Esophagus muscularis mucosa (tissue), 4 donors: ENCODE measurements around the gene ESR2. TPM values are rescaled to one million over a fixed set of nuclear protein-coding genes. Genes with fewer than 3 reads are reported as not detected.

Source experiments
- DNase-seq: peaks from one replicate; pipeline ENCODE4 v3.0.0-alpha.2; 2017; ENCODE audit errors: extremely low spot score
- H3K27ac ChIP-seq, 4 donors: fragments of 200-600 bp; sonication (generic); replicated peaks in 1 of 4; 1 replicate in 3 of 4; 2 replicates in 1 of 4; pipeline ENCODE4 v1.5.1; 2016 to 2019; ENCODE audit warnings: mild to moderate bottlenecking in 1 of 4
- H3K27me3 ChIP-seq, 4 donors: fragments of 200-600 bp; sonication (generic); one replicate each; pipeline versions ENCODE4 v1.5.1 to v1.6.0; 2016 to 2019
- H3K36me3 ChIP-seq, 4 donors: fragments of 200-600 bp; sonication (generic); one replicate each; pipeline ENCODE4 v1.5.1; 2016 to 2019
- H3K4me1 ChIP-seq, 4 donors: fragments of 200-600 bp; sonication (generic); one replicate each; pipeline ENCODE4 v1.5.1; 2016 to 2019
- H3K4me3 ChIP-seq, 4 donors: fragments of 200-600 bp; sonication (generic); 1 replicate in 2 of 4; 2 replicates in 2 of 4; pipeline ENCODE4 v1.5.1; 2016 to 2019; ENCODE audit warnings: mild to moderate bottlenecking in 4 of 4, moderate library complexity in 1 of 4
- H3K9me3 ChIP-seq, 4 donors: fragments of 200-600 bp; sonication (generic); 1 replicate in 3 of 4; 2 replicates in 1 of 4; pipeline ENCODE4 v1.5.1; 2016 to 2019
- CTCF ChIP-seq, 3 experiments: fragments of 200-600 bp in 2 of 3; fragments of 450-650 bp in 1 of 3; sonication (generic) in 2 of 3; IDR thresholded peaks; one replicate each; pipeline ENCODE4 v1.5.1; 2017 to 2019; ENCODE audit warnings: antibody characterized with exemption in 3 of 3, mild to moderate bottlenecking in 2 of 3, moderate library complexity in 1 of 3
- EP300 ChIP-seq: sonication (generic); formaldehyde crosslinking; IDR thresholded peaks from one replicate; pipeline ENCODE4 v1.6.1; 2017; ENCODE audit warnings: antibody characterized with exemption
- POLR2A ChIP-seq: fragments of 450-650 bp; IDR thresholded peaks from one replicate; pipeline ENCODE4 v1.6.1; 2017; ENCODE audit warnings: antibody characterized with exemption, moderate library complexity, mild to moderate bottlenecking, low read depth
- POLR2AphosphoS5 ChIP-seq, 2 donors: sonication (generic); formaldehyde crosslinking; IDR thresholded peaks; one replicate each; pipeline ENCODE4 v1.6.1; 2017; ENCODE audit warnings: antibody characterized with exemption in 2 of 2
- WGBS: methylation state at CpG from one replicate; pipeline ENCODE4 v1.1.5; 2018; 5-methylcytosine and 5-hydroxymethylcytosine counted together
- intact Hi-C: fragments of 100-400 bp; cut with DNase I; formaldehyde crosslinking; loops from one replicate; pipeline ENCODE4 v1.15.1; 2023
- total RNA-seq, 4 donors: library from RNA; depleted of rRNA; stranded (reverse); fragments of >200 nt; gene quantifications; one replicate each; pipeline versions ENCODE4 v1.1.0 to v1.2.1, GENCODE V29; 2016

The ESR2 gene
- total RNA-seq, 4 donors from 2014 or later, result 0.29 to 0.83 (median 0.42) TPM; not detected in 1

- no peak for TF ChIP-seq EP300
- TF ChIP-seq POLR2AphosphoS5 (IDR thresholded peaks at IDR 0.05), result no peak
- no peak for TF ChIP-seq CTCF (IDR thresholded peaks at IDR 0.05)
- TF ChIP-seq POLR2A, result no peak
- no peak overlapping the region for H3K4me3 ChIP-seq
- 58% methylated on average over 3 of the region's 3 CpGs for WGBS
- H3K4me1 ChIP-seq, result no peaks in the 10 kb centered on the region
- H3K27me3 ChIP-seq, result no peaks in the 10 kb centered on the region
- H3K27ac ChIP-seq, result no peak overlapping the region
- H3K36me3 ChIP-seq, result no peaks in the 10 kb centered on the region
- intact Hi-C loops, result no loop called here
- no peaks in the 10 kb centered on the region for H3K9me3 ChIP-seq
- no peak for DNase-seq
Measured at GRCh38 chr14:64253672-64254071, 40.5 kb downstream of the ESR2 start.

- no peak overlapping the region for H3K27ac ChIP-seq
- TF ChIP-seq EP300, result no peak
- no peak for TF ChIP-seq POLR2A
- TF ChIP-seq POLR2AphosphoS5 (IDR thresholded peaks at IDR 0.05), result no peak
- no peak for TF ChIP-seq CTCF (IDR thresholded peaks at IDR 0.05)
- DNase-seq, result no peak
- no peak overlapping the region for H3K4me3 ChIP-seq
- WGBS, result 60% methylated on average over 7 of the region's 7 CpGs
- H3K4me1 ChIP-seq, result peaks cover 0 to 2% (median 0%) of the 10 kb centered on the region in 4 donors
- H3K9me3 ChIP-seq, result no peaks in the 10 kb centered on the region
- H3K36me3 ChIP-seq, result no peaks in the 10 kb centered on the region
- intact Hi-C loops, result no loop called here
- no peaks in the 10 kb centered on the region for H3K27me3 ChIP-seq
Measured at GRCh38 chr14:64249363-64249762, 44.8 kb downstream of the ESR2 start.

DNA sequence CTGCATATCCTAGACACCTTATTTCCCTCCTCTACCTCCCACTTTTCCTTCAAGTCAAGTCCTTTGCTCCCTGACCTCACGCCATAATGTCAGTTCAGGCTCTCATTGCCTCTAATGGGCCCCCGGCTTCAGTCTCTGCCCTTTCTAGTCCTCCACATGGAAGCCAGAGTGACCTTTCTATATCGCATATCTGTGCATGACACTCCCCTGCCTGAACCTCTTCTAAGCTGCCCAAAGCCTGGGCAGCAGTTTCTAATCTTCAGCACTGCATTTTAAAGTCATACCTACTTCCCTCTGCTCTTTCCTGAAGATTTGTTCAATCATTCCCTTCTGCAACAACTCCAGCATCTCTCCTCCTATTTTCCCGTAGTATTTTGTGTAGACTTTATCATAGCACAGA is 45.5 kb downstream of the ESR2 start:
- no peak for TF ChIP-seq POLR2A
- no peak for TF ChIP-seq POLR2AphosphoS5 (IDR thresholded peaks at IDR 0.05)
- no peak for TF ChIP-seq CTCF (IDR thresholded peaks at IDR 0.05)
- no peak for TF ChIP-seq EP300
- no peak overlapping the region for H3K27ac ChIP-seq
- intact Hi-C loops, result no loop called here
- DNase-seq, result no peak
- H3K27me3 ChIP-seq, result no peaks in the 10 kb centered on the region
- H3K4me3 ChIP-seq, result no peak overlapping the region
- H3K4me1 ChIP-seq, result peaks cover 0 to 7% (median 0%) of the 10 kb centered on the region in 4 donors
- 67% methylated on average over 4 of the region's 4 CpGs for WGBS
- H3K36me3 ChIP-seq, result no peaks in the 10 kb centered on the region
- H3K9me3 ChIP-seq, result no peaks in the 10 kb centered on the region

GRCh38 chr14:64247195-64247594 is 47.0 kb downstream of the ESR2 start:
- Histone ChIP-seq H3K27me3 (no peaks in the 10 kb centered on the region), H3K9me3 (no peaks in the 10 kb centered on the region), H3K4me1 (peaks cover 0 to 7% (median 0%) of the 10 kb centered on the region in 4 donors), H3K27ac (no peak overlapping the region), H3K36me3 (no peaks in the 10 kb centered on the region), H3K4me3 (no peak overlapping the region)
- intact Hi-C loops, result no loop called here
- 86% methylated on average over 3 of the region's 3 CpGs for WGBS
- TF ChIP-seq POLR2A, result no peak
- no peak for TF ChIP-seq CTCF (IDR thresholded peaks at IDR 0.05)
- no peak for TF ChIP-seq POLR2AphosphoS5 (IDR thresholded peaks at IDR 0.05)
- TF ChIP-seq EP300, result no peak
- DNase-seq, result no peak

DNA sequence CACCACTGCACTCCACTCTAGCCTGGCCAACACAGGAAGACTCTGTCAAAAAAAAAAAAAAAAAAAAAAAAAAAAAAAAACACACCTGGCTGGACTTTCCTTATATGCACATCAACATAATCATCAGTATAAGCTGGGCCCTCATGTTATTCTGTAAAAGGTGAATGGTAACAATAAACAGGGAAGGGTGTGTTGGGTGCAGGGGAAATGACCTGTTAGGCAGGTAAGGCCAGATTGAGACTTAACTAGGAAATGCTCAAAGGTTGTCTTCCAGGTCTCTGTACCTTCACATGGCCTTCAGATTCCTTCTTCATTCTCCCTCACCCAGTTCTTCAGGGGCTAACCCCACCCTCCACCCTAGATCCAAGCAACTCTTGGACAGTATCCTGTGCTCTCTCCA is 47.5 kb downstream of the ESR2 start:
- Histone ChIP-seq H3K27me3 (no peaks in the 10 kb centered on the region), H3K4me3 (no peak overlapping the region), H3K9me3 (no peaks in the 10 kb centered on the region), H3K27ac (no peak overlapping the region), H3K4me1 (peaks cover 0 to 7% (median 0%) of the 10 kb centered on the region in 4 donors), H3K36me3 (no peaks in the 10 kb centered on the region)
- intact Hi-C loops, result no loop called here
- TF ChIP-seq CTCF (IDR thresholded peaks at IDR 0.05), result no peak
- no peak for TF ChIP-seq POLR2AphosphoS5 (IDR thresholded peaks at IDR 0.05)
- no peak for TF ChIP-seq EP300
- TF ChIP-seq POLR2A, result no peak
- no peak for DNase-seq
